HK-2 (cell line): ENCODE data around the gene PAX3.

Experiments used
- DNase-seq: peaks from one replicate; pipeline ENCODE4 v3.0.0-alpha.2; 2018; ENCODE audit not compliant: unreplicated experiment

Gene PAX3

DNA sequence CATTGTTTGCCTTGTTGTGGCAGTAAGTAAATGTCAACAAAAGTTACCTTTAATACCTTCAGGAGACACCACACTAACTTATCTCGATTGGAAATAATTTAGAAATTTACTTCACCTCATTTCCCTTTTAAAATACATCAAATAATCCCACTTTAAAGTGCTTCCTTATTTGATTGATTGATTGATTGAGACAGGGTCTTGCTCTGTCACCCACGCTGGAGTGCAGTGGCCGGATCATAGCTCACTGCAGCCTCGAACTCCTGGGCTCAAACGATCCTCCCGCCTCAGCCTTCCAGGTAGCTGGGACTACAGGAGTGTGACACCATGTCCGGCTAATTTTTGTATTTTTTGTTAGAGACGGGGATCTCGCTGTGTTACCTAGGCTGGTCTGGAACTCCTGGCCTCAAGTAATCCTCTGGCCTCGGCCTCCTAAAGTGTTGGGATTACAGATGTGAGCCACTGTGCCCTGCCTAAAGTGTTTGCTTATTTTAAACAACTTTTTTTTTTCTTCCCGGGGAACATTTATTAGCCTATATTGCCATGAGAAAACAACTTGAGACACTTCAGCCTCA lies 12.0 kb upstream of the PAX3 start:
- no peak for DNase-seq

GRCh38 chr2:222309766-222310165 lies 11.0 kb upstream of the PAX3 start:
- no peak for DNase-seq

DNA sequence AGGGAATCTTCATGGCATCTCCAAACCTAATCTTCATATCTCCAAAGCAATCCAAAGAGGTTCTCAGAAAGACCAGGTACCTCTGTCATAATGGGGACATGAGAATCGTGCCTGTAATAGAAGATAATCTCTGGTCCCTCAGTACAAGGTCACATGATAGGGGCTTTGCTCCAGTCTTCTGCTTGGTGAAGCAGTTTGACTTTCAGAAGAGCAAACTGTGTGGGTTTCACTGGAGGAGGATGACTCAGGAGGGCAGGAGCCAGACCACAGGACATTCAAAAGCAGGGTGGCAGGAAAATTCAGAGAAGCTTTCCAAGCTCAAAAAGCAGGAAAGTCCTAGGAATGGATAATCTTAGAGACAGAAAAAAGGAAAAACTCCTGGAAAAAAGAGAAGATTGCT lies 10.6 kb upstream of the PAX3 start:
- no peak for DNase-seq

DNA sequence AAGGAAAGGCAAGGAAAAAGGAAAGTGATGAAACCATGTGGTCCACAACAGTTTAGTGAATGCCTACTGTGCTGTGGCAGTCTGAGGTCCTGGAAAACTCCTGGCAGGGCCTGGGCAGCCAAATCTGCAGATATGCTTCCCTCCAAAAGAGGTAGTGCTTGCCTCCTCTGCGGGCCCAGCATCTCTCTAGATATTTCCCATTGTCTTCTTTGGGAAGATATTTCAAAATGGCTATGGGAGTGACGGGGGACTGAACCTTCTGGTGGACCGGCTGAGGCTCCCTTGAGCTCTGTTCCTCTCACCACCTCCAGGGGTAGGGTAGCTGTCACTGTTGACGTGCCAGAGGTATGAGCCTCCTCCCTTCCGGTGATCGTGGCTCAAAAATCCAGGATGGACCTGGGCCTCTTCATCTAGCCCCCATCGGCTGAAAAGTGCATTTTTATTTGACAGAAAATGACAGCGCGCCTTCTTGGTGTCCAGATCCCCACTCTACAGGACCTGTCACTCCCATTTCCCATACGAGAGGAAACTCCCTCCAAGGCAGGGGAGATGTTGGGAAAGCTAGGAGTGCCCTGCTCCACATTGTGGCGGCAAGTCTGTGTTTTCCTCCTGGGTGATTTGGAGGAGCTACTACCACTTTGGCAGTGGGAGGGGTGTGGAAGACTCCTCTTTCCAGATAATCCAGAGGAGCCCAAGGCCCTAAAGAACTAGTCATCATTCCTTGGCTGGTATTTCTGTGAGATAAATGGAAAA lies 9.4 kb upstream of the PAX3 start:
- no peak for DNase-seq

DNA sequence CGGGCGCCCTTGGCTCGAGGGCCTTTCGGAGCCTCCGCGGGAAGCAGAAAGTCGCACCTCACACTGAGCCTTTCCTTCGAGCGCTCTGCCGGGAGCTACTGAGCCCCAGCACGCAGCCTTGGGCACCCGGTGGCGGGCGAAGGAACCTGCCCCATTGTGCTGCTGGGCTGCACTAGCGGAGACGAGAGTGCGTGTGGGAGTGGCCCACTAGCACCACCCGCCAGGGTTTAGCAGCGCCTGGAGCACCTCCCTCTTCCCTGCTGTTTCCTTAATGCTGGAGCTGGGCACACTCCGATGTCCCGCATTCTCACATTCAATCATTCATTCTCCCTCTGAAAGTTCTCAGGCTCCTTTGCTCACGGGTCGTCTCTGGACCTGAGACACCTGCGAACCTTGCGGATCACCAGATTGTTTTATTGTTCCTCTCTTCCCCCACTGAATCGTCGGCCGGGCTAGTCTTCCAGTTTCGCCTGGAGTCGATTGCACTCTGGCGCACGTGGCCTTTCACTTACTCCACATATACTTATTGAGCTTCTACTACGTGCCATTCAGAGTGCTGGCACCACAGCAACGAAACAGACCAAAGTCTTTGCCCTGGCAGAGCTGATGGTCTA lies 8.5 kb upstream of the PAX3 start:
- DNase-seq, result no peak

DNA sequence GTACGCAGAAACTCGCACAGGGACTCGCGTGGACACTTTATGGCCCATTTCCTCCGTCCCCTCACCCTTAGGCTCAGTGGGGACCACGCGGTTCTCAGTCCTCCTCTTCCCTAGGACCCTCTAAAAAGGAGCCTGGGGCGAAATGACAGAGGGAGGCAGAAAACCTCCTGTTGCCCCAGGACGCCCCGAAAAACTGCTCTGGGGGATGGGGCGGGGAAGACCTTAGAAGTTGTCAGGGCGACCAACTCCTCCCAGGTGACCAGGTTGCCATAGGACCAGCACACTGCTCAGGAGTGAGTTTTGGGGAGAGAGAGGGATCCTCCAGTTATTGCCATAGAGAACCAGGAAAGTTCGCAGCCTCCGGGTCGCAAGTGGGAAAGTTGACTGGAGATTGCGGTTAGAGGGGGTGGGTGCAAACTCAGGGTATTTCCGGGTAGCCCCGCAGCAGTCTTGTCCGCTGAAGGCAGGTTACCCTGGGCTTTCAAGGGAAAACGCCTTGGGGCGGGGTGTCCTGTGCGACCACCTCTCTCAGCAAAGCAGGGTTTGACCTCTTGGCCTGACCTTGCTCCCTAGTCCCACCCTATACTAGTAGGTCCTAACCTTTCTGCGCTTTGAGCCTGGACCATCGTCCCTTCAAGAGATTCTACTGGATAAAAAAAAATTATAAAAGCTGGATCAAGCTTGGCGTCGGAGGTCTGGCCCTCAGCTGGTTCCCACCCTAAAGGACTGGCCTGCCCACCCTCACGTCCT lies 7.8 kb upstream of the PAX3 start:
- no peak for DNase-seq

- DNase-seq, result no peak
These were observed 7.0 kb upstream of the PAX3 start for GRCh38 chr2:222305516-222306392.

DNA sequence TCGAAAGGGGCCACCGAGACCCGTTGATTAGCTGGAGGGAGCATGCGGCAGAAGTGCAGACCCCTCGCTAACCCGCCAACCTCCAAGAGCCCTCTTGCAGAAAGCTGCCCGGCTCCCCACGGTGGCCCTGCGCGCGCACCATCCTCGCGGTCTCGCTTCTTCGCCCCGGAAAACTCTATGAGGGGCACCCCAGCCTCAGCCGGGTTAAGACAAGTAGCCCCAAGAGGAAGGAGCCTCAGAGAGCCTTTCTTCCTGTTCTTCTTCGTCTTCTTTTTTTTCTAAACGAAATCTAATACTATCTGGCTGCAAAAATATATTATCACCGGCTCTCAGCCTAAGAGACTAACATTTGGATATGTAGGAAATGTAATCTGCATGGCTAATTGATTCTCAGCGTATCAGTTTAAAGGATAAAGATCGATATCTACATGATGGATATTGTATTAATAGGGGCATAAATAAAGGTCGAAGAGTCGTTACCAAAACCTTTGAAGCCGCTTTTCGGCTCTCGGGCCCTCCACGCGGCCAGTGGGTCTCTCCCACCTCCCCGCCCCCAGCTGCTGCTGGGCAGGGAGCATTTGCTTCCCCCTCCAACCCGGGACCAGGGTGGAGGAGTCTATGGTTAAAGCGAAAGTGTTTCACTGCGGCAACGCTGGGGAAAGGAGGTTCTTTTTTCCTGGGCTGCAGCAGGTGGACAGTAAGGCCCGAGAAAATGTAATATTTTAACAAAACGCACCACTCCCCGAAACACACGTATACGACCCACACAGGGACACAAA lies 6.1 kb upstream of the PAX3 start:
- DNase-seq, result no peak

GRCh38 chr2:222303828-222304736 lies 5.3 kb upstream of the PAX3 start:
- DNase-seq, result no peak

- DNase-seq, result no peak
These were observed 4.4 kb upstream of the PAX3 start for GRCh38 chr2:222303045-222303827.

DNA sequence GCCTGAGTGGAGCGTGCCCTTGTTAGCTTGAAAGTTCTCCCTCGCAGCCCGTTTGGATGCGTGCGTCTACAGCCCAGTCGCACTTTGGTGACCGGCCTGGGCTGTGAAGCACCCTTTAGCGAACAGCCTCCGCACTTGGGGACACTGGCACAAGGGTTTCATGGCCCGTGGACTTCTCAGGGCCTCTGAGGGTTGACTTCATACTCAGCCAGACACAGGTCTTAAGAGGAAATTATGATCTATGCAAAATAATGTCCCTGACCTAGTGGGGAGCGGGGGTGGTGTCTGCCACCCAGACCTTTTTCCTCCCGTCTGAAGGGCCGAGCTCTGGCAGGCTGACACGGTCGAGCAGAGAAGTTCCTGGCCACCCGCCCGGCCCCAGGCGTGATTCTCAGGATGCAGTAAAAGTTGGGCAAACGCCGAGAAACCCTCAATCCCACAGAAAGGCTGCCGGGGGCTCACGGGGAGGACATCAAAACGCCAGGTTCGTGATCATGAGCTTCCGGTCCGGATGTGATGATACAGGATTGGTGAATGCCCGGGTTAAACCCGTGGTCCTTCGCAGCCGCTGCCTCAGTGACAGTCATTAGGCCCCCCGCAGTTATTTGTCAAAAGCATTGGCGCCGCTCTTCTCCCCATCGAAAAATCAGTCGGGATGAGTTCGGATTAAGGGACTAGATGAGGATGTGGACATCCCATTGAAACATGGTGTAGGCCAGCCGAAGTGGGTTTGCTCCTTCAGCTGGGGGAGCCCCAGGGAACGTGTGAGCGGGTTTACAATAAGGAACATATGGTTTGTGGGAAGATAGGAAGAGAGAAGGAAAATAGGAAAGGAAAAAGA lies 3.6 kb upstream of the PAX3 start:
- DNase-seq, result no peak

- DNase-seq, result no peak
These were observed 3.0 kb upstream of the PAX3 start for GRCh38 chr2:222301796-222302118.

- DNase-seq, result no peak
These were observed 2.4 kb upstream of the PAX3 start for GRCh38 chr2:222301053-222301795.

DNA sequence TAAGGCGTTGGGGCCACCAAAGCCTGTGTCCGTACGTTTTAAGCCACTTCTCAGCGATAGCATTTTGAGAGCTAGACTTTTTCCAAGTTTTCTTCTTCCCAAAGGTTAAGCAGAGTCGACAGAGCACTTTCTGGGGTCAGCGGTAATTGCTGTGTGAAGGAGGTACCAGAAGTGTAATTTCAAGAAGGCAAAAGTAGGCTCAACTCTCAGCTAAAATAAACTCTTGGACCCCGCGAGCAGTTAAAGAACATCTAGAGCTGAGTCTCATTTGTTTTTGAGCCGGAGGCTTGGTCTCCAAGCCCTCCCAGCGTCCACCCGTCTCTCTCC lies 1.9 kb upstream of the PAX3 start:
- DNase-seq, result no peak

DNA sequence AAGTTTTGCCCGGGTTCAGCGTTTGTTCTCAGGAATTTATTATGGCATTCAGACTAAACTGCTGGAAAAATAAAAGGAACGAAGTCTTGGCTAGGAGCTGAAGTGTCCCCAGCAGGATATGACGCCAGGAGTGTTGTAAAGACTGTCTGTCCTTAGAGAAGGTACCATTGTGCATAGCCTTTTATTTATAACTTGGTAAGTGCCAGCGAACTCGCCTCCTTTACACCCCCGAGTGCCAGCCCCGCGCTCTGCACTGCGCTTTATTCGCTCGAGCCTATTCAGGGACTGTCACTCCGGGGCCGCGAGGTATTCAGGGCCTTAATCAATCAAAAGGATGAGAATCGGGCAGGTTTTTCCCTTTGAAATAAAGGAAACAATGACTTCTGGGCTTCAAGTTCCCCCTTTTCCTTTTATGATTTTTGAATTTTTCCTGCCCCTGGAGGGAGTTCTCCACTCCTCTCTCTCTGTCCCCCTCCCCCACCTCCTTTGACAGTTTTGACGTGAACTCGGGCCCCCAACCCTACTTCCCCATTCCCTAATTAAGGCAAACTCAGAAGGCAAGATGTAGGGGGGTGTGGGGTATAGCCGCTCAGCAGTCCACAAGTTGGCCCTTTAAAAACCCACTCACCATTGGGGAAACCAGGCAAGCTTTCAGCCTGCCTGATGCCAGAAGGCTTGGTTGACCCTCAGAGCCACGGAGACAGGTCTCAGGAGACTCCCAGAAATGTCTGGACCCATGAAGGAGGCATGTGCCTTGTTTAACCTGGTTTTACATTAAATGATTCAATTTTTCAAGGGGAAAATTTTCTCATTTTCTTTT lies 1.3 kb upstream of the PAX3 start:
- no peak for DNase-seq

GRCh38 chr2:222298001-222298310 lies 842 bp downstream of the PAX3 start:
- DNase-seq, result no peak

GRCh38 chr2:222297600-222297935 lies 1.2 kb downstream of the PAX3 start:
- DNase-seq, result no peak
